Breast epithelium (tissue), 3 donors: ENCODE data around the gene MS4A5.

Experiments
- POLR2A ChIP-seq: fragments of 450-650 bp; IDR thresholded peaks from one replicate; pipeline ENCODE4 v1.6.1; 2016; ENCODE audit warnings: antibody characterized with exemption, mild to moderate bottlenecking, moderate library complexity
- POLR2AphosphoS5 ChIP-seq, 3 donors: sonication (generic); formaldehyde crosslinking; IDR thresholded peaks; one replicate each; pipeline ENCODE4 v1.6.1; 2017; ENCODE audit warnings: antibody characterized with exemption in 3 of 3
- TF ChIP-seq, protein P1 (sequence below), 3 donors: fragments of 450-650 bp; IDR thresholded peaks; one replicate each; pipeline ENCODE4 v1.5.1; 2016 to 2017; ENCODE audit warnings: antibody characterized with exemption in 3 of 3, mild to moderate bottlenecking in 3 of 3, moderate library complexity in 3 of 3

DNA sequence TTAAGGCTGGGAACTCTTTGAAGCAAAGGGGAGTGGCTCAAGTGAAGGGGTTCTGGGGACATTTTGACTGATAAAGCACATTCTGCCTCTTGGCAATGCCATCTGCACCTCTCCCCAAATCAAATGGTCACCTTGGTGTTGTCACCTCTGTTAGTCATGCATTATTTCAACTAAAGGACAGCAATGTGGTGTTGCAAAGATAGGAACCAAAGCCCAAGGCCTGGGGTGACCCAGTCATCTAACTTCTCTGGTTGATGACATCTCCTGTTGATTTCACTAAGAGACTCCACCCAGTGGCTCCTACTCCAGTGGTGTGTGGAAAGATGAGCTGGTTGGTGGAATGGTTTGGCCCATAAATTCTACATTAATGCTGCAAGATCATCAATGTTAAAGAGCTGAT lies 18.5 kb downstream of the MS4A5 start:
- TF ChIP-seq, protein P1, sequence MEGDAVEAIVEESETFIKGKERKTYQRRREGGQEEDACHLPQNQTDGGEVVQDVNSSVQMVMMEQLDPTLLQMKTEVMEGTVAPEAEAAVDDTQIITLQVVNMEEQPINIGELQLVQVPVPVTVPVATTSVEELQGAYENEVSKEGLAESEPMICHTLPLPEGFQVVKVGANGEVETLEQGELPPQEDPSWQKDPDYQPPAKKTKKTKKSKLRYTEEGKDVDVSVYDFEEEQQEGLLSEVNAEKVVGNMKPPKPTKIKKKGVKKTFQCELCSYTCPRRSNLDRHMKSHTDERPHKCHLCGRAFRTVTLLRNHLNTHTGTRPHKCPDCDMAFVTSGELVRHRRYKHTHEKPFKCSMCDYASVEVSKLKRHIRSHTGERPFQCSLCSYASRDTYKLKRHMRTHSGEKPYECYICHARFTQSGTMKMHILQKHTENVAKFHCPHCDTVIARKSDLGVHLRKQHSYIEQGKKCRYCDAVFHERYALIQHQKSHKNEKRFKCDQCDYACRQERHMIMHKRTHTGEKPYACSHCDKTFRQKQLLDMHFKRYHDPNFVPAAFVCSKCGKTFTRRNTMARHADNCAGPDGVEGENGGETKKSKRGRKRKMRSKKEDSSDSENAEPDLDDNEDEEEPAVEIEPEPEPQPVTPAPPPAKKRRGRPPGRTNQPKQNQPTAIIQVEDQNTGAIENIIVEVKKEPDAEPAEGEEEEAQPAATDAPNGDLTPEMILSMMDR (IDR thresholded peaks at IDR 0.05) = no peak
- TF ChIP-seq POLR2AphosphoS5 (IDR thresholded peaks at IDR 0.05) (no peak), POLR2A (no peak)
